ENCODE results near the gene MXRA8. TPM values are rescaled to one million over a fixed set of nuclear protein-coding genes. Genes with fewer than 3 reads are reported as not detected.
"Not testable (repeated sequence)": the region's sequence is repeated elsewhere in the genome, so short reads cannot be mapped to it uniquely, and the experiment has no call there.

MXRA8 gene
- total and polyA plus RNA-seq, 8 donors = 23.3 to 203 (median 42.9) TPM

GRCh38 chr1:1406101-1406820 lies 47.9 kb upstream of the MXRA8 start:
- TF ChIP-seq POLR2AphosphoS5 (IDR thresholded peaks at IDR 0.05) = no peak
- no peak for TF ChIP-seq CTCF (IDR thresholded peaks at IDR 0.05)
- TF ChIP-seq POLR2A (IDR thresholded peaks at IDR 0.05) = no peak
- TF ChIP-seq EP300 (IDR thresholded peaks at IDR 0.05) = no peak

GRCh38 chr1:1403653-1404052 lies 45.3 kb upstream of the MXRA8 start:
- intact Hi-C loops (cut with DNase I; ENCODE audit: low total_unique reads) = no loop called here
- H3K4me3 ChIP-seq = no peak overlapping the region
- H3K27me3 ChIP-seq = no peaks in the 10 kb centered on the region
- whole genome bisulfite sequencing, 5 donors = 82 to 89% (median 85%) methylated on average over 7 of the region's 7 CpGs
- no peak for DNase-seq
- no peak overlapping the region for H3K27ac ChIP-seq
- TF ChIP-seq POLR2A (IDR thresholded peaks at IDR 0.05) = no peak
- peaks cover 33 to 78% (median 64%) of the 10 kb centered on the region in 4 donors for H3K4me1 ChIP-seq
- H3K9me3 ChIP-seq = no peaks in the 10 kb centered on the region
- H3K36me3 ChIP-seq = peaks cover 44 to 58% (median 53%) of the 10 kb centered on the region in 4 donors

More at GRCh38 chr1:1406101-1406820, 47.9 kb upstream of the MXRA8 start:
- peaks cover 25 to 74% (median 55%) of the 10 kb centered on the region in 4 donors for H3K4me1 ChIP-seq
- DNase-seq = no peak
- H3K27ac ChIP-seq = peak overlapping the region; percentile 77 to 93 (median 88)
- intact Hi-C loops (cut with DNase I; ENCODE audit: low total_unique reads) = no loop called here
- peak overlapping the region; percentile 89 to 100 (median 94) for H3K4me3 ChIP-seq
- no peaks in the 10 kb centered on the region for H3K27me3 ChIP-seq
- H3K9me3 ChIP-seq = no peaks in the 10 kb centered on the region
- WGBS, 5 donors = 33 to 42% (median 34%) methylated on average over 39 to 43 of the region's 43 CpGs
- peaks cover 38 to 51% (median 45%) of the 10 kb centered on the region in 4 donors for H3K36me3 ChIP-seq

- Histone ChIP-seq H3K4me1 (peaks cover 31 to 78% (median 64%) of the 10 kb centered on the region in 4 donors), H3K36me3 (peaks cover 44 to 64% (median 53%) of the 10 kb centered on the region in 4 donors)
- H3K27me3 ChIP-seq; H3K27ac ChIP-seq; H3K9me3 ChIP-seq; DNase-seq; H3K4me3 ChIP-seq; intact Hi-C loops (cut with DNase I; ENCODE audit: low total_unique reads): not testable (repeated sequence)
- 81 to 87% (median 87%) methylated on average over 9 of the region's 9 CpGs for WGBS, 5 donors
Observed at GRCh38 chr1:1402901-1403392, 44.6 kb upstream of the MXRA8 start.

- Histone ChIP-seq H3K27ac (peak overlapping the region in 2 of 5 donors; percentile 4 to 7), H3K4me1 (peaks cover 37 to 81% (median 66%) of the 10 kb centered on the region in 4 donors), H3K36me3 (peaks cover 51 to 71% (median 60%) of the 10 kb centered on the region in 4 donors), H3K4me3 (no peak overlapping the region), H3K9me3 (no peaks in the 10 kb centered on the region), H3K27me3 (no peaks in the 10 kb centered on the region)
- peak in 1 of 2 donors; percentile 69 for DNase-seq
- TF ChIP-seq POLR2AphosphoS5 (IDR thresholded peaks at IDR 0.05) (peak in 1 of 3 donors; percentile 37), POLR2A (IDR thresholded peaks at IDR 0.05) (no peak), CTCF (IDR thresholded peaks at IDR 0.05) (peak in 2 of 7 experiments; percentile 24 to 35)
- 68 to 75% (median 70%) methylated on average over 19 to 20 of the region's 20 CpGs for WGBS, 5 donors
- intact Hi-C loops (cut with DNase I; ENCODE audit: low total_unique reads) = no loop called here
Observed at GRCh38 chr1:1402072-1402900, 43.9 kb upstream of the MXRA8 start.

- DNase-seq = no peak
- intact Hi-C loops (cut with DNase I; ENCODE audit: low total_unique reads) = no loop called here
- H3K9me3 ChIP-seq = no peaks in the 10 kb centered on the region
- peaks cover 37 to 86% (median 71%) of the 10 kb centered on the region in 4 donors for H3K4me1 ChIP-seq
- no peaks in the 10 kb centered on the region for H3K27me3 ChIP-seq
- peak overlapping the region in 2 of 5 donors; percentile 4 to 90 for H3K27ac ChIP-seq
- H3K4me3 ChIP-seq = no peak overlapping the region
- peaks cover 56 to 76% (median 67%) of the 10 kb centered on the region in 4 donors for H3K36me3 ChIP-seq
- TF ChIP-seq CTCF (IDR thresholded peaks at IDR 0.05) = no peak
- no peak for TF ChIP-seq POLR2AphosphoS5 (IDR thresholded peaks at IDR 0.05)
- no peak for TF ChIP-seq EP300 (IDR thresholded peaks at IDR 0.05)
- no peak for TF ChIP-seq POLR2A (IDR thresholded peaks at IDR 0.05)
- 79 to 89% (median 83%) methylated on average over 6 to 7 of the region's 7 CpGs for WGBS, 5 donors
Observed at GRCh38 chr1:1401457-1402010, 43.2 kb upstream of the MXRA8 start.
